Measurements from ENCODE around the gene PTRH1. TPM values are rescaled to one million over a fixed set of nuclear protein-coding genes. Genes with fewer than 3 reads are reported as not detected.

The PTRH1 gene
- total RNA-seq, 6 experiments from 2014 or later, result 4.8 to 21.2 (median 6.8) TPM

- no peak for DNase-seq
- 90% methylated on average over 5 of the region's 10 CpGs for WGBS (ENCODE audit: insufficient coverage, low coverage, low lambda C conversion rate, missing lambda C conversion rate)
- H3K4me1 ChIP-seq, result no peaks in the 10 kb centered on the region
- no peaks in the 10 kb centered on the region for H3K9me3 ChIP-seq
- ATAC-seq, result no peak
- TF ChIP-seq, protein P1, sequence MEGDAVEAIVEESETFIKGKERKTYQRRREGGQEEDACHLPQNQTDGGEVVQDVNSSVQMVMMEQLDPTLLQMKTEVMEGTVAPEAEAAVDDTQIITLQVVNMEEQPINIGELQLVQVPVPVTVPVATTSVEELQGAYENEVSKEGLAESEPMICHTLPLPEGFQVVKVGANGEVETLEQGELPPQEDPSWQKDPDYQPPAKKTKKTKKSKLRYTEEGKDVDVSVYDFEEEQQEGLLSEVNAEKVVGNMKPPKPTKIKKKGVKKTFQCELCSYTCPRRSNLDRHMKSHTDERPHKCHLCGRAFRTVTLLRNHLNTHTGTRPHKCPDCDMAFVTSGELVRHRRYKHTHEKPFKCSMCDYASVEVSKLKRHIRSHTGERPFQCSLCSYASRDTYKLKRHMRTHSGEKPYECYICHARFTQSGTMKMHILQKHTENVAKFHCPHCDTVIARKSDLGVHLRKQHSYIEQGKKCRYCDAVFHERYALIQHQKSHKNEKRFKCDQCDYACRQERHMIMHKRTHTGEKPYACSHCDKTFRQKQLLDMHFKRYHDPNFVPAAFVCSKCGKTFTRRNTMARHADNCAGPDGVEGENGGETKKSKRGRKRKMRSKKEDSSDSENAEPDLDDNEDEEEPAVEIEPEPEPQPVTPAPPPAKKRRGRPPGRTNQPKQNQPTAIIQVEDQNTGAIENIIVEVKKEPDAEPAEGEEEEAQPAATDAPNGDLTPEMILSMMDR (IDR thresholded peaks at IDR 0.05), result no peak
- TF ChIP-seq POLR2A (IDR thresholded peaks at IDR 0.05), result no peak
- no peaks in the 10 kb centered on the region for H3K36me3 ChIP-seq
- intact Hi-C loops (cut with DNase I), result no loop called here
- no peak overlapping the region for H3K27ac ChIP-seq
- no peaks in the 10 kb centered on the region for H3K27me3 ChIP-seq
- H3K4me3 ChIP-seq, result no peak overlapping the region
Observed at GRCh38 chr9:127690735-127691134, 24.7 kb downstream of the PTRH1 start.

DNA sequence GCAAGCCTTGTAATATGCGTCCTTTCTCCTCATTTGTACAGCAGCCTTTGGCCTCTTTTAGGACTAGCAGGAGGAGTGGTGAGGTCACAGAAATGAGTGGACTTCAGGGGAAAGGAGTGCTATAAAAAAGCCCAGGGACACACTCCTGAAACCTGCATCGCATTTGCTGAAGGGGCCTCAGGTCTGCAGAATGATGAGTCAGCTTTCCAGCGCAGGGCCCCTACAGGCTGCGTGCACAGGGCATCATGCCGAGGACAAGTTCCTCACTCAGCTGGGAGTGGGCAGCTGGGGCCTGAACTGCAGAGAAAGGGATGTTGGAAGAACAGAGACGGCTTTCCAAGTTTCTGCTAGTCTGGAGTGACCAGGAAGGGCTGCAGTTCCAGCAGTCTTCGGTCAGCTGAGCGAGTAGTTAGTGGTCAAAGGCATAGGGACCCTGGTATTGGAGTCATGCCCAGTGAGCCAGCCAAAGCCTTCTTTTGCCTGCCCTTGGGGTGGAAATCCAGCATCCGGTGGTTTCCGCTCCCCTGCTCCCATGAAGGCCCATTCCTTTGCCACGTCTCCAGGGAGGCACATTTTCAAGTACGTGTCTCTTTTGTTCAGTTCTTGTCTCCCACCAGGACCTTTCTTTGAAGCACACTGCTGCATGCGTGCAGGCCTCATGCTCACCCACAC lies 26.0 kb downstream of the PTRH1 start:
- WGBS (ENCODE audit: insufficient coverage, low coverage, low lambda C conversion rate, missing lambda C conversion rate), result 82% methylated on average over 7 of the region's 13 CpGs
- no peaks in the 10 kb centered on the region for H3K36me3 ChIP-seq
- no peaks in the 10 kb centered on the region for H3K9me3 ChIP-seq
- no peaks in the 10 kb centered on the region for H3K4me1 ChIP-seq
- ATAC-seq (no peak), DNase-seq (no peak)
- H3K4me3 ChIP-seq, result no peak overlapping the region
- intact Hi-C loops (cut with DNase I), result no loop called here
- TF ChIP-seq, protein P1 (IDR thresholded peaks at IDR 0.05), result no peak
- TF ChIP-seq POLR2A (IDR thresholded peaks at IDR 0.05), result no peak
- no peaks in the 10 kb centered on the region for H3K27me3 ChIP-seq
- H3K27ac ChIP-seq, result no peak overlapping the region

- TF ChIP-seq, protein P1 (IDR thresholded peaks at IDR 0.05), result no peak
- TF ChIP-seq POLR2A (IDR thresholded peaks at IDR 0.05), result no peak
- 77% methylated on average over 5 of the region's 6 CpGs for WGBS (ENCODE audit: insufficient coverage, low coverage, low lambda C conversion rate, missing lambda C conversion rate)
- intact Hi-C loops (cut with DNase I), result no loop called here
Observed at GRCh38 chr9:127686461-127687393, 28.7 kb downstream of the PTRH1 start.

GRCh38 chr9:127684576-127684975 lies 30.9 kb downstream of the PTRH1 start:
- no peak for ATAC-seq
- no peaks in the 10 kb centered on the region for H3K36me3 ChIP-seq
- intact Hi-C loops (cut with DNase I), result no loop called here
- H3K27ac ChIP-seq, result no peak overlapping the region
- H3K4me3 ChIP-seq, result no peak overlapping the region
- WGBS (ENCODE audit: insufficient coverage, low coverage, low lambda C conversion rate, missing lambda C conversion rate), result 87% methylated on average over 3 of the region's 4 CpGs
- no peaks in the 10 kb centered on the region for H3K9me3 ChIP-seq
- no peaks in the 10 kb centered on the region for H3K4me1 ChIP-seq
- DNase-seq, result no peak
- TF ChIP-seq POLR2A (IDR thresholded peaks at IDR 0.05), result no peak
- TF ChIP-seq, protein P1 (IDR thresholded peaks at IDR 0.05), result no peak
- H3K27me3 ChIP-seq, result no peaks in the 10 kb centered on the region

More at GRCh38 chr9:127686461-127687393, 28.7 kb downstream of the PTRH1 start:
- ATAC-seq, result peak in 1 of 4 donors; percentile 56
- DNase-seq, result no peak
- Histone ChIP-seq H3K27me3 (no peaks in the 10 kb centered on the region), H3K36me3 (no peaks in the 10 kb centered on the region), H3K4me3 (no peak overlapping the region), H3K27ac (no peak overlapping the region), H3K9me3 (no peaks in the 10 kb centered on the region), H3K4me1 (no peaks in the 10 kb centered on the region)
